NCI-H446 (cell line): ENCODE measurements around the gene KCTD10.

Experiments
- DNase-seq, 2 experiments: peaks; one replicate each; lab custom pipeline; 2025; lab: John Stamatoyannopoulos, UW

KCTD10 gene

GRCh38 chr12:109494348-109494881 is 17.3 kb upstream of the KCTD10 start:
- no peak for DNase-seq

DNA sequence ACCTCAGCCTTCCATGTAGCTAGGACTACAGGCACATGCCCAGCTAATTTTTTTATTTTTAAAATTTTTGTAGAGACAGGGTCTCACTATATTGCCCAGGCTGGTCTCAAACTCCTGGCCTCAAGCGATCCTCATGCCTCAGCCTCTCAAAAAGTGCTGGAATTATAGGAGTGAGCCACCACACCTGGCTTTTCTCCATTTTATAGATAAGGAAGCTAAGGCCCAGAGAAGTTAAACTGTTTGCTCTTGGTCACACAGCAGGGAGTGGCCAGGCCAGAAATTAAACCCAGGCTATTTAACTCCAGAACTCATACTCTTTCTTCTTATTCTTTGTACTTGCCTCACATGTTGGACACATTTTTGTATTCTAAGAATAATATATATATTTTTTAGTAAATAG is 16.8 kb upstream of the KCTD10 start:
- DNase-seq: no peak

- DNase-seq: no peak
These were observed 16.0 kb upstream of the KCTD10 start for GRCh38 chr12:109493090-109493489.

- DNase-seq: no peak
These were observed 15.3 kb upstream of the KCTD10 start for GRCh38 chr12:109492371-109492770.

DNA sequence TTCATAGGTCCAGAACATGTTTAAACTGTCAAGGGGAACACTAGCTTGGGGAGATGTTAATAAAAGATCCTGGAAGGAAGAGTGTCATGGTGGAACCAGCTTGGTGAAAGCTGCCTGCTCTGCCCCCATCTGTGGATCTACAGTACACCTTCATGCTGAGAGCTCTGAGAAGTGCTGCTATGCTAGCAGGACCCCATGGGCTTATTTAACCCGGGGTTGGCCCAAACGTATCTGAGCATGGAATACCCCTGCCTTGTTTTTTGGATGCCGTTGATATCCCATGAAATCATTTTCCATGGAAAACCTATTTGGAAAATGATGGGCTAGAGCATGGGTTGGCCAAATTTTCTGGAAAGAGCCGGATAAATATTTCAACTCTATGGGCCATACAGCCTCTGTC is 14.6 kb upstream of the KCTD10 start:
- DNase-seq: no peak

GRCh38 chr12:109489955-109490565 is 13.0 kb upstream of the KCTD10 start:
- DNase-seq: no peak

GRCh38 chr12:109489016-109489954 is 12.2 kb upstream of the KCTD10 start:
- DNase-seq: no peak

DNA sequence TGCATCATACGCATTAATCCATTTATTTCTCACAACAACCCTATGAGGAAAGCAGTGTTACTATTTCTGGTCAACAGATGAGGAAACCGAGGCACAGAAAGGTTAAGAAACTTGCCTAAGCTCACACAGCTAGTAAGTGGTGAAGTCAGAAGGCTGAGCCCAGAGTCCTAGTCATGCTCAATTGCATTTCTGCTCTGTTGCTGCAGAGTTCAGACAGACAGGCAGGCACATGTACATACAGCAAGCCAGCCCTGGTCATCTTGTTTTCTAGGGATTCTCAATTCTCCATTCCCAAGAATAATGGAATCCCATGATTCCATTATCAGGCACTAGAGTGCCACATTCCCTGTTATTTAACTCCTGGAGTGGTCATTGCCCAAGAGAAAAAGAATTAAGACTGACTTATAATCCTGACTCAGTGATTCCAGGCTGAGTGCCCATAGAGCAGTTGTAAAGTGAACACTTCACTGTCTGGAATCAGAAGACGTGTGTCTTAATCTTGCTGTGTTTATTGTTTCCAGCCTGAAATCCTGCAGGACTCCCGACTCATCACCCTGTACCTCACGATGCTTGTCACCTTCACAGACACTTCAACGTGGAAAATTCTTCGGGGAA is 11.1 kb upstream of the KCTD10 start:
- DNase-seq: no peak

DNA sequence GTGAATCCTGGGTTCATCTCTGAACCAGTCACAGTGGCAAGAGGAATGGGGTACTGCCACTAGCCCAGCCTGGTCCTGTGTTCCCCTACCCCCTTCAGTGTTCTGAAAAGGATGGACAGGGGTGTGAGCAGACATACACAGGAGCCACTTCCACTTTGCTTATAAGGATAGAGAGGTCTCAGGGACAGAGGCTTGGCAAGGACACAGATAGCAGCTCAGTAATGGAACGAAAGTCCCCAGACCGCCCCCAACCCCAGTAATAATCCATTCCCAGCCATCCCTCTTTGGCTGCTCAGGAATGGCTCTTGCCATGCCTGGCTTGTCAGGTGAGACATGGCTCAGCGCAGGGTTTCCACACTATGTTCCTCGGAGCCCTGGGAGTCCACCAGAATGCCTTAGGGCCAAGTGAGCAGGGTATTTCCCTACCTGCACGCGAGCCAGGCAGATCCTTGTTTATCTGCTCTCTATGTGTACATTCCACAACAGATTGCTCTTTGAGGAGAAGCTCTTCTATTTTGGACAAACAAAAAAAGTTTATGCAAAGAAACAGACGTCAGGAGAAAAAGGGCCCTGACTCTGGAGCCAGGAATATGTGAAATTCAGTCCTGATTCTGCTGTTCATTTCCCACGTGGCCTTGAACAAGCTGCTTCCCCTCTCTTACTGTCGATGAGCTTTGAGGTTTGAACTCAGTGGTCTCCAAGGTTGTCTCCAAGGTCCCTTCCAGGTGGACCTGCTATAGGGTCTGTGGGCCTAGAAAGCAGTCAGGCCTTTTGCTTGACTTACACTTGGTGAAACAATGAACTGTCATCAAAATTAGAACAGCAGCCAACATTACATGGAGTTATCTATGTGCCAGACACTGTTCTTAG is 10.3 kb upstream of the KCTD10 start:
- DNase-seq: no peak

- no peak for DNase-seq
These were observed 8.1 kb upstream of the KCTD10 start for GRCh38 chr12:109485201-109485600.

DNA sequence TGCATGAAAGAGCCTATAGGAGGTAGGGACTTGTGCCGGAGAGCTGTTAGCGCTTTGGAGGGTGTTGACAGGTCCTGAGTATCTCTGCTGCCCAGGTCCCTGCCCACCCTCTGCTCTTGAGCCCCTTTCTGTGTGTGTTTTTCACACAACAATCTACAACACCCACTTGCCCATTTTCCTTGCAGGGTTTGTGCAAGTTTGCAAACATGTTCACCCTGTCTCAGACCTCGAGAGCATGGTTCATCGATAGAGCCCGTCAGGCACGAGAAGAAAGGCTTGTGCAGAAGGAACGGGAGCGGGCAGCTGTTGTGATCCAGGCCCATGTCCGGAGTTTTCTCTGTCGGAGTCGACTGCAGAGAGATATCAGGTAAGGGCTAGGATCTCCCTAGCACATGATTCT is 6.2 kb upstream of the KCTD10 start:
- DNase-seq: no peak

DNA sequence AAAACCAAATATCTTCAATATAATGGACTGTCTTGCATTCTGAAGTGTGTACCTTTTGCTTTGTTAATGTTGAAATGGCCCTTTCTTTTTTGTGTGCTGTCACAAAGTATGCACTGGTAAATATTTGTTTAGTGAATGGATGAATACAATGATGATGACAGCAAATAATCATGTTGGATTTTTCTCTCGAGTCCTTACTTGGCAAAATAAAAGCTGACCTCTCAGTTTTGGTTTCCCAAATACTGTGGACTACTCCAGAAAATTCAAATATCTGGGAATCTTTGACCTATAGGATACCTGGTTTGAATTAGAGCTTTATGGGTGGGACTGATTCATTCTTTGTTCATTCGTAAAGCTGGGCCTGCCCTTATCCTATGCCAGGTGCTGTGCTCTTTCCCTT is 5.8 kb upstream of the KCTD10 start:
- no peak for DNase-seq

DNA sequence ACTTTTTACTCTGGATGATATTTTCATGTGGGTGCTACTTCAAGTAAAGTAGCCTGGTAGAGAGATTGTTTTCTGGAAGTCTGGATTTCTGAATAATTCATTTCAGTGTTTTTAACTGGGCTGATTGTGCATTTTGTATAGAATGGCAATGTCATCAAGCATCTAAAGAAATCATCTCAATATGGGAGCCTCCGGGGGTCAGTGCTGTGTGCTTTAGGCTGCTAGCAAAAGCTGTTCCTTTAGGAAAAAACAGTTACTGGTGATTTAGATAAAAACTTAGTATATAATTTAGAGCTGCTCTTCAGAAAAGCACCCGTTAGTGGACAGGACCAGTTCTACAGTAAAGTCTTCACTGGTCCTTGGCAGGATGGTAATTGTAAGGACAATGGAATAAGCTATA is 5.4 kb upstream of the KCTD10 start:
- no peak for DNase-seq

GRCh38 chr12:109481863-109482262 is 4.8 kb upstream of the KCTD10 start:
- DNase-seq: no peak

DNA sequence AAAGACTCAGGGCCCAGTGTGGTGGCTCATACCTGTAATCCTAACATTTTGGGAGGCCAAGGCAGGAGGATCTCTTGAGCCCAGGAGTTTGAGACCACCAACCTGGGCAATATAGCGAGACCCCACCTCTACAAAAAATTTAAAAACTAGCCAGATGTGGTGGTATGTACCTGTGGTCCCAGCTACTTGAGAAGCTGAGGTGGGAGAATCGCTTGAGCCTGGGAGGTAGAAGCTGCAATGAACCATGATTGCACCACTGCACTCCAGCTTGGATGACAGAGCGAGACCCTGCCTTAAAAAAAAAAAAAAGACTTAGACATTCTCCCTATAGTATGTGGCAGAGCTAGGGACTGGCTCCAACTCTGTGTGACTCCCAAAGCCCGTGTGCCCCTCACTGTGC is 3.3 kb upstream of the KCTD10 start:
- DNase-seq: no peak

GRCh38 chr12:109479761-109480160 is 2.7 kb upstream of the KCTD10 start:
- no peak for DNase-seq

DNA sequence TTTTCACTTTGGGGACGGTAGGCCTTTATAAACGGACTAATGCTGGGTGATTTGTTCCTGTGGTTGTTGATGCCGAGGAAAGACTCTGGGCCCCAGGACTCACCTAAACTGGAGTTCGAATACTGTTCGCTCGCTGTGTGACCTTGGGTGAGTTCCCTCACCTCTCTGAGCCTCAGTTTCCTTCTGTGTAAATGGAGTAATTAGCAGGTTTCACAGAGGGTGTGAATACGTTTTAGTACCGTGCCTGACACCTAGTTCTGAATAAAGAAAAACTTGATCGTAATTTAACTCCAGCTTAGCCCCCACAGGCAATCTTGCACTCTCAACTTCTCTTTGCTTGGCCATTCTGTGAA is 839 bp upstream of the KCTD10 start:
- DNase-seq: no peak

- no peak for DNase-seq
These were observed 304 bp downstream of the KCTD10 start for GRCh38 chr12:109476807-109477184.

GRCh38 chr12:109475993-109476806 is 900 bp downstream of the KCTD10 start:
- no peak for DNase-seq

- DNase-seq: no peak
These were observed 2.0 kb downstream of the KCTD10 start for GRCh38 chr12:109475121-109475520.
